Subcutaneous abdominal adipose tissue (tissue), 5 donors: ENCODE results near the gene BAZ1A.
"Not testable (repeated sequence)": the region's sequence is repeated elsewhere in the genome, so short reads cannot be mapped to it uniquely, and the experiment has no call there.

Experiments
- H3K27ac ChIP-seq: one replicate; pipeline ENCODE4 v1.7.0; 2013; ENCODE audit warnings: low read depth, mild to moderate bottlenecking, inconsistent platforms, low read length, moderate library complexity
- H3K27me3 ChIP-seq, 5 donors: one replicate each; pipeline ENCODE4 v1.7.0; 2013; ENCODE audit warnings: low read length in 5 of 5, inconsistent platforms in 1 of 5; ENCODE audit not compliant: control insufficient read depth in 5 of 5, insufficient read depth in 4 of 5
- H3K36me3 ChIP-seq, 5 donors: one replicate each; pipeline ENCODE4 v1.7.0; 2013; ENCODE audit warnings: low read length in 5 of 5; ENCODE audit not compliant: control insufficient read depth in 5 of 5, insufficient read depth in 5 of 5
- H3K4me1 ChIP-seq, 5 donors: one replicate each; pipeline ENCODE4 v1.7.0; 2013; ENCODE audit warnings: low read length in 5 of 5, mild to moderate bottlenecking in 3 of 5, moderate library complexity in 1 of 5; ENCODE audit not compliant: control insufficient read depth in 5 of 5, insufficient read depth in 5 of 5
- H3K4me3 ChIP-seq, 5 donors: one replicate each; pipeline ENCODE4 v1.7.0; 2013; ENCODE audit warnings: low read length in 5 of 5, low read depth in 1 of 5
- H3K9ac ChIP-seq, 5 donors: one replicate each; pipeline ENCODE4 v1.7.0; 2013; ENCODE audit warnings: low read length in 5 of 5, mild to moderate bottlenecking in 4 of 5, moderate library complexity in 3 of 5
- H3K9me3 ChIP-seq, 5 donors: one replicate each; pipeline ENCODE4 v1.7.0; 2013; ENCODE audit warnings: low read length in 5 of 5; ENCODE audit not compliant: control insufficient read depth in 5 of 5
- donor health status: healthy.
- donor health status: healthy.
- donor health status: healthy.
- donor health status: healthy.
- donor health status: healthy.

Gene BAZ1A

DNA sequence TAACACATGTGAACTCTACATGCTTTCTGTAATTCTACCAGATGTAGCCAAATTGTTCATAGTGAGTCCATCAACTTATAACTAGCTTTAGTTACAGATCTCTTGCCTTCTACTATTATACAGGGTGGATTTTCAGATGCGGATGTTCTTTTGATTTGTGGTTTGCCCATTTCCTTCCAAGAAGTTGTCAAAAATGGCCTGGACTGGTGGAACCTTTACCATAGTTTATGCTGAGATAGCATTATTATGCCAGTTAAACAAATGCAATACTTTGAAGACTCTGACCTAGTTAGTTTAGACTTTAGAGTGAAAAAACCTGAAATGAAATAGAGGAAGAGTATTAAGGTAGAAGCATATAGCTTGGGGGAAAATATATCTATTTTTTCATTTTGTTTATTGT, 133.3 kb downstream of the BAZ1A start:
- Histone ChIP-seq H3K9ac (no peak overlapping the region), H3K36me3 (no peaks in the 10 kb centered on the region), H3K4me1 (no peaks in the 10 kb centered on the region), H3K27me3 (no peaks in the 10 kb centered on the region), H3K9me3 (no peaks in the 10 kb centered on the region), H3K4me3 (no peak overlapping the region), H3K27ac (no peak overlapping the region)

GRCh38 chr14:34740139-34740538, 135.0 kb downstream of the BAZ1A start:
- not testable (repeated sequence) for H3K36me3 ChIP-seq, H3K27me3 ChIP-seq, H3K27ac ChIP-seq, H3K9ac ChIP-seq, H3K9me3 ChIP-seq, H3K4me1 ChIP-seq, H3K4me3 ChIP-seq

DNA sequence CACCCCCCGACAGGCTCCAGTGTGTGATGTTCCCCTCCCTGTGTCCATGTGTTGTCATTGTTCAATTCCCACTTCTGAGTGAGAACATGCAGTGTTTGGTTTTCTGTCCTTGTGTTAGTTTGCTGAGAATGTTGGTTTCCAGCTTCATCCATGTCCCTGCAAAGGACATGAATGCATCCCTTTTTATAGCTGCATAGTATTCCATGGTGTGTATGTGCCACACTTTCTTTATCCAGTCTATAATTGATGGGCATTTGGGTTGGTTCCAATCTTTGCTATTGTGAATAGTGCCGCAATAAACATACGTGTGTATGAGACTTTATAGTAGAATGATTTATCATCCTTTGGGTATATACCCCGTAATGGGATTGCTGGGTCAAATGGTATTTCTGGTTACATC, 138.1 kb downstream of the BAZ1A start:
- not testable (repeated sequence) for H3K27ac ChIP-seq, H3K9me3 ChIP-seq, H3K9ac ChIP-seq, H3K36me3 ChIP-seq, H3K27me3 ChIP-seq, H3K4me3 ChIP-seq, H3K4me1 ChIP-seq

GRCh38 chr14:34733245-34733644, 141.9 kb downstream of the BAZ1A start:
- Histone ChIP-seq H3K9me3 (no peaks in the 10 kb centered on the region), H3K9ac (no peak overlapping the region), H3K27me3 (no peaks in the 10 kb centered on the region), H3K27ac (no peak overlapping the region), H3K36me3 (no peaks in the 10 kb centered on the region), H3K4me1 (no peaks in the 10 kb centered on the region), H3K4me3 (no peak overlapping the region)

- H3K27me3 ChIP-seq, result no peaks in the 10 kb centered on the region
- no peaks in the 10 kb centered on the region for H3K36me3 ChIP-seq
- H3K4me3 ChIP-seq, result no peak overlapping the region
- H3K9ac ChIP-seq, result no peak overlapping the region
- no peaks in the 10 kb centered on the region for H3K4me1 ChIP-seq
- H3K9me3 ChIP-seq, result no peaks in the 10 kb centered on the region
- no peak overlapping the region for H3K27ac ChIP-seq
Measured at GRCh38 chr14:34732802-34733201, 142.4 kb downstream of the BAZ1A start.

GRCh38 chr14:34723867-34724266, 151.3 kb downstream of the BAZ1A start:
- H3K27ac ChIP-seq, result no peak overlapping the region
- no peaks in the 10 kb centered on the region for H3K9me3 ChIP-seq

DNA sequence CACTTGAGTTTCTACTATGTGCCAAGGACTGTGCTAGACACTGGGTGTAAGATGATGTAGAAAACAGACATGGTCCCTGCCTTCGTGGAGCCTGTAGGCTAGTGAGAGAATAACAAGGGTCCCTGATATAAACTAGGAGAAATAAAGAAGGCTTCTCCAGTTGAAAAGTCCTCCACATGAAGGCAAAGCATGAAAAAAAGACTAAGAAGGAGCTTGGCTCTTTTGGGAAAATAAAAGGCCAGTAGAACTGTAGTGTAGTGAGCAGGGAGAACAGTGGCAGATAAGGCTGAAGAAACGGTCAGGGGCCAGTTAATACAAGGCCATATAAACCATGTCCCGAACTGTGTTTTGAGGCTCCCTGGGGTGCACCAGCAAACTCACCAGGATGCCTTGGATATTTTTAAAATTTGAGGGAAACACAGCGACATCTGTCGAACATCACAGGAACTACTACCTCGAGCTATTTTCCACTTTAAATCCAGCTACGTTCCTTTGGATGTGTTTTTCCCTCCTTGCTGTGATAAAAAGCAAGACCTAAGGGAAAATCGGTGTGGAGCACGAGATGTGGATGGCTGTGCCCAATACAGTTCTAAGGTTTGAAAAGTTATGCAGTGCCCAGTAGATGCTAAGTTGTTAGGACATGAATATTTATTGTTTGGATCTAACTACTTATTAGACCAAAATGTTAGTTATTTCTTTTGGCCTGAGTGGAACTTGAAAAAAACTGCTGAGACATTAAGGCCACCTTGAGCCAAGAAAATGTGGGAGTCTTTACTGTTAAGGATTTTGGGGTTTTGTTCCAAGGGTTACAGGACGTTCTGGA, 152.2 kb downstream of the BAZ1A start:
- no peaks in the 10 kb centered on the region for H3K9me3 ChIP-seq
- no peaks in the 10 kb centered on the region for H3K27me3 ChIP-seq
- no peak overlapping the region for H3K4me3 ChIP-seq
- H3K36me3 ChIP-seq, result no peaks in the 10 kb centered on the region
- H3K27ac ChIP-seq, result no peak overlapping the region
- H3K9ac ChIP-seq, result no peak overlapping the region
- H3K4me1 ChIP-seq, result peaks cover 0 to 4% (median 0%) of the 10 kb centered on the region in 5 donors

More at GRCh38 chr14:34723867-34724266, 151.3 kb downstream of the BAZ1A start:
- Histone ChIP-seq H3K27me3 (no peaks in the 10 kb centered on the region), H3K4me3 (no peak overlapping the region), H3K9ac (no peak overlapping the region), H3K4me1 (peaks cover 0 to 4% (median 0%) of the 10 kb centered on the region in 5 donors), H3K36me3 (no peaks in the 10 kb centered on the region)

- Histone ChIP-seq H3K4me1 (peaks cover 0 to 4% (median 0%) of the 10 kb centered on the region in 5 donors), H3K9me3 (no peaks in the 10 kb centered on the region), H3K36me3 (no peaks in the 10 kb centered on the region), H3K4me3 (no peak overlapping the region), H3K27me3 (no peaks in the 10 kb centered on the region), H3K9ac (no peak overlapping the region), H3K27ac (no peak overlapping the region)
Measured at GRCh38 chr14:34721129-34721528, 154.0 kb downstream of the BAZ1A start.

- H3K27me3 ChIP-seq, result no peaks in the 10 kb centered on the region
- H3K9ac ChIP-seq, result no peak overlapping the region
- H3K4me3 ChIP-seq, result no peak overlapping the region
- no peak overlapping the region for H3K27ac ChIP-seq
- H3K36me3 ChIP-seq, result no peaks in the 10 kb centered on the region
- peaks cover 0 to 10% (median 10%) of the 10 kb centered on the region in 5 donors for H3K4me1 ChIP-seq
- H3K9me3 ChIP-seq, result no peaks in the 10 kb centered on the region
Measured at GRCh38 chr14:34718750-34719304, 156.3 kb downstream of the BAZ1A start.

GRCh38 chr14:34715127-34715863, 159.9 kb downstream of the BAZ1A start:
- H3K36me3 ChIP-seq, result peaks cover 4 to 11% (median 8%) of the 10 kb centered on the region in 5 donors
- peak overlapping the region; percentile 50 to 89 (median 84) for H3K4me3 ChIP-seq
- peaks cover 2 to 32% (median 27%) of the 10 kb centered on the region in 5 donors for H3K4me1 ChIP-seq
- no peaks in the 10 kb centered on the region for H3K27me3 ChIP-seq
- peak overlapping the region in 4 of 5 donors; percentile 72 to 84 (median 81) for H3K9ac ChIP-seq
- H3K27ac ChIP-seq, result peak overlapping the region; percentile 81
- H3K9me3 ChIP-seq, result no peaks in the 10 kb centered on the region
